SW 1271 (cell line): Measurements from ENCODE around the gene KCNAB1.

Experiments used
- DNase-seq, 2 experiments: peaks; one replicate each; lab custom pipeline; 2025; lab: John Stamatoyannopoulos, UW

KCNAB1 gene

GRCh38 chr3:156407617-156408225 is 287.3 kb downstream of the KCNAB1 start:
- no peak for DNase-seq

- DNase-seq: no peak
These were observed 289.3 kb downstream of the KCNAB1 start for GRCh38 chr3:156409694-156410093.

- no peak for DNase-seq
These were observed 292.2 kb downstream of the KCNAB1 start for GRCh38 chr3:156412600-156412999.

- no peak for DNase-seq
These were observed 293.0 kb downstream of the KCNAB1 start for GRCh38 chr3:156413293-156413892.

GRCh38 chr3:156416846-156417558 is 296.6 kb downstream of the KCNAB1 start:
- no peak for DNase-seq

GRCh38 chr3:156417559-156418132 is 297.3 kb downstream of the KCNAB1 start:
- DNase-seq: no peak

- DNase-seq: no peak
These were observed 298.1 kb downstream of the KCNAB1 start for GRCh38 chr3:156418428-156418827.

- DNase-seq: no peak
These were observed 301.2 kb downstream of the KCNAB1 start for GRCh38 chr3:156421534-156421933.

- DNase-seq: no peak
These were observed 304.4 kb downstream of the KCNAB1 start for GRCh38 chr3:156424758-156425157.

GRCh38 chr3:156425651-156426050 is 305.3 kb downstream of the KCNAB1 start:
- no peak for DNase-seq

GRCh38 chr3:156429125-156429524 is 308.7 kb downstream of the KCNAB1 start:
- no peak for DNase-seq

GRCh38 chr3:156431334-156432124 is 311.2 kb downstream of the KCNAB1 start:
- DNase-seq: no peak

GRCh38 chr3:156432563-156432962 is 312.2 kb downstream of the KCNAB1 start:
- no peak for DNase-seq

- no peak for DNase-seq
These were observed 312.8 kb downstream of the KCNAB1 start for GRCh38 chr3:156433138-156433537.

GRCh38 chr3:156433910-156434309 is 313.5 kb downstream of the KCNAB1 start:
- DNase-seq: no peak

GRCh38 chr3:156434921-156435320 is 314.5 kb downstream of the KCNAB1 start:
- DNase-seq: no peak

- no peak for DNase-seq
These were observed 322.7 kb downstream of the KCNAB1 start for GRCh38 chr3:156443079-156443478.

GRCh38 chr3:156445117-156446090 is 325.0 kb downstream of the KCNAB1 start:
- DNase-seq: no peak

- peak in 1 of 2 experiments; percentile 18 for DNase-seq
These were observed 327.9 kb downstream of the KCNAB1 start for GRCh38 chr3:156448300-156448699.

GRCh38 chr3:156449710-156450574 is 329.6 kb downstream of the KCNAB1 start:
- DNase-seq: peak in 1 of 2 experiments; percentile 35
